Measurements from ENCODE around the gene ADAM23. TPM values are rescaled to one million over a fixed set of nuclear protein-coding genes. Genes with fewer than 3 reads are reported as not detected.

The ADAM23 gene
- total RNA-seq, 4 donors from 2014 or later, result 0.20 to 3.0 (median 0.65) TPM

- no peaks in the 10 kb centered on the region for H3K27me3 ChIP-seq
- no peak for DNase-seq
- TF ChIP-seq CTCF (IDR thresholded peaks at IDR 0.05), result no peak
- TF ChIP-seq POLR2A (IDR thresholded peaks at IDR 0.05), result no peak
- intact Hi-C loops (cut with DNase I), result no loop called here
- H3K36me3 ChIP-seq, result no peaks in the 10 kb centered on the region
- H3K4me1 ChIP-seq, result no peaks in the 10 kb centered on the region
- WGBS, 2 donors, result 92 to 93% methylated on average over 3 of the region's 3 CpGs
- H3K9me3 ChIP-seq, result no peaks in the 10 kb centered on the region
- no peak overlapping the region for H3K27ac ChIP-seq
- H3K4me3 ChIP-seq (replicated peaks in 1 of 3), result no peak overlapping the region
Measured at GRCh38 chr2:206572725-206573124, 129.4 kb downstream of the ADAM23 start.

GRCh38 chr2:206573793-206574192 is 130.5 kb downstream of the ADAM23 start:
- Histone ChIP-seq H3K36me3 (no peaks in the 10 kb centered on the region), H3K4me1 (no peaks in the 10 kb centered on the region), H3K27me3 (no peaks in the 10 kb centered on the region), H3K4me3 (replicated peaks in 1 of 3) (no peak overlapping the region), H3K27ac (no peak overlapping the region), H3K9me3 (no peaks in the 10 kb centered on the region)
- 83 to 87% methylated on average over 6 of the region's 6 CpGs for WGBS, 2 donors
- no peak for DNase-seq
- intact Hi-C loops (cut with DNase I), result no loop called here
- TF ChIP-seq POLR2A (IDR thresholded peaks at IDR 0.05), result no peak
- no peak for TF ChIP-seq CTCF (IDR thresholded peaks at IDR 0.05)

DNA sequence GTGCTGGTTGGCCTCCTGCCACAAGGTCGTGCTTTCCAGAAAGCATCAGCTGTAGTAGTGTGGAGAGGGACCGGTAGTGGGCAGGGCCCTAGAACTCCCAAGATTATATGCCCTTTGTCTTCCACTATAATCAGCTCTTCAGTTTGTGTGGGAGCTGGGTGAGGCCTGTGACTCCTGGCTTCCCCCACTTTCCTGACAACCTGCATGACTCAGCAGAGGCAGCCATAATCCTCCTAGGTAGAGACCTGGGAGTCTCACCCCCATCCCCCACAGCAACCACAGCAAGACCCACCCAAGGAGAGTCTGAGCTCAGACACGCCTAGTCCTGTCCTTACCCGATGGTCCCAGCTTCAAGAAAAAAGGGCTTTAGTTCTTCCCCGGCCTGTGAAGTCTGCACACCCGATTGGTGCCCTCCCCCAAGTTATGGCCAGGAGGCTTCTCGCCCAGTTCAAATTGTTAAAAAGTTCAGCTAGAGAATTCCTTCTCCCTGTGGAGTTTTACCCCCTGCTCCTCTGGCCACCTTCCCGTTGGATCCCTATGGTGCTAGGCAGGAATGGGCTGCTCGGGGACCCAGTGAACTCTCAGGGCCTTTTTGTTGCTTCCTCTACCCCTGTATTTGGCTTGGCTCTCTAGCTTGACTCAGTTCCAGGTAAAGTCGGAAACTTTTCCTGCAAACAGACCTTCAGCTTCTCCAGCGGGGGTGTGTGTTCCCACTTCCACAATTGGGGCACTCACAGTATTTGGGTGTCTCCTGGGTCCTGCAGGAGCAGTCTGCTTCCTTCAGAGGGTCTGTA is 141.2 kb downstream of the ADAM23 start:
- Histone ChIP-seq H3K9me3 (no peaks in the 10 kb centered on the region), H3K27me3 (no peaks in the 10 kb centered on the region), H3K4me3 (replicated peaks in 1 of 3) (no peak overlapping the region), H3K4me1 (no peaks in the 10 kb centered on the region), H3K36me3 (no peaks in the 10 kb centered on the region), H3K27ac (no peak overlapping the region)
- DNase-seq, result peak in 1 of 2 donors; percentile 15
- no peak for TF ChIP-seq POLR2A (IDR thresholded peaks at IDR 0.05)
- no peak for TF ChIP-seq CTCF (IDR thresholded peaks at IDR 0.05)
- intact Hi-C loops (cut with DNase I), result no loop called here
- WGBS, 2 donors, result 71 to 82% methylated on average over 11 of the region's 11 CpGs

GRCh38 chr2:206585335-206585734 is 142.0 kb downstream of the ADAM23 start:
- H3K27me3 ChIP-seq, result no peaks in the 10 kb centered on the region
- TF ChIP-seq POLR2A (IDR thresholded peaks at IDR 0.05) (no peak), CTCF (IDR thresholded peaks at IDR 0.05) (no peak)
- no peaks in the 10 kb centered on the region for H3K36me3 ChIP-seq
- H3K9me3 ChIP-seq, result no peaks in the 10 kb centered on the region
- no peaks in the 10 kb centered on the region for H3K4me1 ChIP-seq
- DNase-seq, result no peak
- WGBS, 2 donors, result 82 to 83% methylated on average over 2 of the region's 2 CpGs
- H3K4me3 ChIP-seq (replicated peaks in 1 of 3), result no peak overlapping the region
- intact Hi-C loops (cut with DNase I), result no loop called here
- H3K27ac ChIP-seq, result no peak overlapping the region

- Histone ChIP-seq H3K9me3 (no peaks in the 10 kb centered on the region), H3K4me3 (replicated peaks in 1 of 3) (no peak overlapping the region), H3K36me3 (no peaks in the 10 kb centered on the region), H3K4me1 (no peaks in the 10 kb centered on the region), H3K27me3 (no peaks in the 10 kb centered on the region), H3K27ac (no peak overlapping the region)
- WGBS, 2 donors, result 73% methylated on average over 1 of the region's 1 CpG
- intact Hi-C loops (cut with DNase I), result no loop called here
- no peak for DNase-seq
- no peak for TF ChIP-seq POLR2A (IDR thresholded peaks at IDR 0.05)
- TF ChIP-seq CTCF (IDR thresholded peaks at IDR 0.05), result no peak
Measured at GRCh38 chr2:206586609-206587008, 143.3 kb downstream of the ADAM23 start.

All from thyroid gland (tissue), 4 donors.